ENCODE data around the gene DST.

DNA sequence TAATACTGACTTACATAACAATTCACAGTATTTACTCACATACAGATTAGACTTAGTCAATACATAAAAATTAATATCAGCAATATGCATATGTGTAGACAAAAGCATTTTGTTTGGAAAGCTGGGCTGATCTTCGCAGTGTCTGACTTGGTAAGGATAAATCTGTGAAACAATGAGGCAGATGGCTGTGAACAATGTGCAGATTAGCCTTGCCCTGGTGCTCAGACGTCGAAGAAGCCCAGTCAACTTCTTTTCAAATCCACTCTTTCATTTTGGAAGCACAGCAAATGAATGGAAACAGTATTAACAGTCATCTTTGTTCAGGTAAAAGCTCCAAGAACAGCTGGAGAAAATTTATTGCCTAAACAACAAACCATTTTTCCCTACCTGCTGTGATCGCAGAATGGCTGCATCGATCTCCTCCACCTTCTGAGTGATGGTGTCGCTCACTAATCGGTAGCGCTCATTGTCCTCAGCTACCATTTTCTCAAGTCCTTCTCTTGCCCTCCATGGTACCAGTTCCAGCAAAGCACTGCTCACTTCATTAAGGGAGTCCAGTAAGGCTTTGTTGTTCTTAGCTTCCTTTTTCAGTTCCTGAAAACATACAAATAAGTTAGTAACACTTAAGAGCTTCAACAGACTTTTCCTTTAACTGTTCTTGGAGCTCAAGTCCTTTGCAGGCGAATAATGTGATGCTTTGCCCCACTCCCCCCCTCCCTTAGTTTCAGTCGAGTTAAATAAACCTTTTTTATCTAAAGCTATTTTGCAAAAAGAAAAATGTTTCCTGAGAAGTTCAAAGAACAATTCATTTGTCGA, 116.5 kb downstream of the DST start:
- TF ChIP-seq, protein P1, sequence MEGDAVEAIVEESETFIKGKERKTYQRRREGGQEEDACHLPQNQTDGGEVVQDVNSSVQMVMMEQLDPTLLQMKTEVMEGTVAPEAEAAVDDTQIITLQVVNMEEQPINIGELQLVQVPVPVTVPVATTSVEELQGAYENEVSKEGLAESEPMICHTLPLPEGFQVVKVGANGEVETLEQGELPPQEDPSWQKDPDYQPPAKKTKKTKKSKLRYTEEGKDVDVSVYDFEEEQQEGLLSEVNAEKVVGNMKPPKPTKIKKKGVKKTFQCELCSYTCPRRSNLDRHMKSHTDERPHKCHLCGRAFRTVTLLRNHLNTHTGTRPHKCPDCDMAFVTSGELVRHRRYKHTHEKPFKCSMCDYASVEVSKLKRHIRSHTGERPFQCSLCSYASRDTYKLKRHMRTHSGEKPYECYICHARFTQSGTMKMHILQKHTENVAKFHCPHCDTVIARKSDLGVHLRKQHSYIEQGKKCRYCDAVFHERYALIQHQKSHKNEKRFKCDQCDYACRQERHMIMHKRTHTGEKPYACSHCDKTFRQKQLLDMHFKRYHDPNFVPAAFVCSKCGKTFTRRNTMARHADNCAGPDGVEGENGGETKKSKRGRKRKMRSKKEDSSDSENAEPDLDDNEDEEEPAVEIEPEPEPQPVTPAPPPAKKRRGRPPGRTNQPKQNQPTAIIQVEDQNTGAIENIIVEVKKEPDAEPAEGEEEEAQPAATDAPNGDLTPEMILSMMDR (conservative IDR thresholded peaks at IDR 0.05 in 1 of 2, IDR thresholded peaks at IDR 0.05 in 1 of 2; ENCODE audit: low read depth in 1 of 2, low read length in 2 of 2), result no peak
- no peak for TF ChIP-seq EZH2 (IDR thresholded peaks at IDR 0.05; ENCODE audit: low read length, missing control alignments)
